GM12892 (cell line): ENCODE measurements around the gene UNC119B.

Experiments
- DNase-seq: peaks from one replicate; pipeline ENCODE4 v3.0.0; 2011; ENCODE audit not compliant: insufficient read length
- FAIRE-seq: peaks from 2 replicates; lab custom pipeline; 2011; peaks lifted over from hg19 to GRCh38; lab: Jason Lieb, UNC
- POLR2A ChIP-seq: IDR thresholded peaks from 2 replicates; pipeline ENCODE4 v1.6.1; 2011; ENCODE audit warnings: low read depth, low read length, control low read depth
- POLR2AphosphoS5 ChIP-seq: IDR thresholded peaks from 2 replicates; pipeline ENCODE4 v1.6.1; 2011; ENCODE audit warnings: low read depth, low read length, control low read depth
- TAF1 ChIP-seq: IDR thresholded peaks from 2 replicates; pipeline ENCODE4 v1.6.1; 2011; ENCODE audit warnings: low read depth, mild to moderate bottlenecking, control low read depth, low read length, borderline replicate concordance

Gene UNC119B

GRCh38 chr12:120690978-120691377, 19.3 kb upstream of the UNC119B start:
- FAIRE-seq (no peak), DNase-seq (no peak)
- no peak for TF ChIP-seq POLR2AphosphoS5
- TF ChIP-seq POLR2A: no peak
- no peak for TF ChIP-seq TAF1

- FAIRE-seq (no peak), DNase-seq (no peak)
These were observed 17.7 kb upstream of the UNC119B start for GRCh38 chr12:120692524-120693033.

GRCh38 chr12:120693848-120694247, 16.4 kb upstream of the UNC119B start:
- TF ChIP-seq POLR2A: no peak
- TF ChIP-seq POLR2AphosphoS5: no peak
- no peak for TF ChIP-seq TAF1

More at GRCh38 chr12:120692524-120693033, 17.7 kb upstream of the UNC119B start:
- TF ChIP-seq TAF1: no peak
- TF ChIP-seq POLR2AphosphoS5: no peak
- no peak for TF ChIP-seq POLR2A

GRCh38 chr12:120696626-120697025, 13.6 kb upstream of the UNC119B start:
- no peak for DNase-seq
- no peak for FAIRE-seq
- TF ChIP-seq POLR2AphosphoS5: no peak
- no peak for TF ChIP-seq POLR2A
- TF ChIP-seq TAF1: no peak

More at GRCh38 chr12:120693848-120694247, 16.4 kb upstream of the UNC119B start:
- DNase-seq: no peak
- FAIRE-seq: no peak

GRCh38 chr12:120697344-120697743, 12.9 kb upstream of the UNC119B start:
- TF ChIP-seq TAF1: no peak
- DNase-seq (no peak), FAIRE-seq (no peak)

- DNase-seq (no peak), FAIRE-seq (no peak)
- no peak for TF ChIP-seq POLR2A
- TF ChIP-seq TAF1: no peak
- TF ChIP-seq POLR2AphosphoS5: no peak
These were observed 11.6 kb upstream of the UNC119B start for GRCh38 chr12:120698665-120699064.

- DNase-seq (no peak), FAIRE-seq (no peak)
- TF ChIP-seq POLR2AphosphoS5 (no peak), TAF1 (no peak), POLR2A (no peak)
These were observed 10.7 kb upstream of the UNC119B start for GRCh38 chr12:120699553-120699952.

- DNase-seq (no peak), FAIRE-seq (no peak)
- no peak for TF ChIP-seq TAF1
- no peak for TF ChIP-seq POLR2A
- TF ChIP-seq POLR2AphosphoS5: no peak
These were observed 9.4 kb upstream of the UNC119B start for GRCh38 chr12:120700886-120701285.

- FAIRE-seq: no peak
- no peak for TF ChIP-seq TAF1
- TF ChIP-seq POLR2A: no peak
These were observed 7.6 kb upstream of the UNC119B start for GRCh38 chr12:120702637-120703036.

GRCh38 chr12:120703311-120703942, 6.8 kb upstream of the UNC119B start:
- TF ChIP-seq TAF1 (no peak), POLR2AphosphoS5 (no peak), POLR2A (no peak)
- no peak for DNase-seq
- no peak for FAIRE-seq

More at GRCh38 chr12:120702637-120703036, 7.6 kb upstream of the UNC119B start:
- no peak for DNase-seq

GRCh38 chr12:120705618-120706017, 4.6 kb upstream of the UNC119B start:
- FAIRE-seq (no peak), DNase-seq (no peak)
- TF ChIP-seq POLR2AphosphoS5 (no peak), POLR2A (no peak), TAF1 (no peak)

- FAIRE-seq (no peak), DNase-seq (no peak)
- TF ChIP-seq POLR2A (no peak), POLR2AphosphoS5 (no peak), TAF1 (no peak)
These were observed 4.2 kb upstream of the UNC119B start for GRCh38 chr12:120706029-120706428.

GRCh38 chr12:120708651-120709050, 1.6 kb upstream of the UNC119B start:
- FAIRE-seq (no peak), DNase-seq (no peak)
- TF ChIP-seq TAF1 (no peak), POLR2AphosphoS5 (no peak), POLR2A (no peak)
